ENCODE measurements around the gene MMEL1.

DNA sequence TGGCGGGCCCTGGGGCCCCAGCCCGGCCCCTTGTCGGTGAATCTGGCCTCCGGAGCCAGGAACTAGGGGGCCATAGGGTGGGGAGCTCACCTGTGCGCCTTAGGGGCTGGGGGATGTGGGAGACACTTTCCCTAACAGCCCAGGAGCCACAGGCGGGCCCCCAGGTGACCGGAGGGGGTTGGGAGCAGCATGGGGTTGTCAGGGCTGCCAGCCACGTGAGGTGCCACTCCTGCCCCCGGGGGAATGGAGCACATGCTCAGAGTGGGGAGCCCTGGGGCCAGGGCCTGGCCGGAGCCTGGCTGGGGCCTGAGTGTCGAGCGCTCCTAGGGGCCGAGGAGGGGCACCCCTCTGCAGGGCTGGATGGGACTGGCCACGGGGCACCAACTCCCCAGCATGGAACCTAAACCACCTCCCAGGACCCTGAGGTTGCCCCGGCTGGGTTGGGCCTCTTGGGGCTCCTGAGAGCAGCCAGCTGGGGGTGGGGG, 26.4 kb downstream of the MMEL1 start:
- TF ChIP-seq, protein P1, sequence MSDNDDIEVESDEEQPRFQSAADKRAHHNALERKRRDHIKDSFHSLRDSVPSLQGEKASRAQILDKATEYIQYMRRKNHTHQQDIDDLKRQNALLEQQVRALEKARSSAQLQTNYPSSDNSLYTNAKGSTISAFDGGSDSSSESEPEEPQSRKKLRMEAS (IDR thresholded peaks at IDR 0.05): no peak
- TF ChIP-seq NFIC (IDR thresholded peaks at IDR 0.05): no peak
- TF ChIP-seq TEAD4 (IDR thresholded peaks at IDR 0.05): no peak
- no peak for TF ChIP-seq YY1 (IDR thresholded peaks at IDR 0.05; ENCODE audit: low read depth)
- TF ChIP-seq CEBPB (IDR thresholded peaks at IDR 0.05): no peak
- no peak for TF ChIP-seq TCF12 (IDR thresholded peaks at IDR 0.05; ENCODE audit: low read depth)
- TF ChIP-seq EP300 (IDR thresholded peaks at IDR 0.05; ENCODE audit: borderline replicate concordance): no peak
- TF ChIP-seq, protein P2, sequence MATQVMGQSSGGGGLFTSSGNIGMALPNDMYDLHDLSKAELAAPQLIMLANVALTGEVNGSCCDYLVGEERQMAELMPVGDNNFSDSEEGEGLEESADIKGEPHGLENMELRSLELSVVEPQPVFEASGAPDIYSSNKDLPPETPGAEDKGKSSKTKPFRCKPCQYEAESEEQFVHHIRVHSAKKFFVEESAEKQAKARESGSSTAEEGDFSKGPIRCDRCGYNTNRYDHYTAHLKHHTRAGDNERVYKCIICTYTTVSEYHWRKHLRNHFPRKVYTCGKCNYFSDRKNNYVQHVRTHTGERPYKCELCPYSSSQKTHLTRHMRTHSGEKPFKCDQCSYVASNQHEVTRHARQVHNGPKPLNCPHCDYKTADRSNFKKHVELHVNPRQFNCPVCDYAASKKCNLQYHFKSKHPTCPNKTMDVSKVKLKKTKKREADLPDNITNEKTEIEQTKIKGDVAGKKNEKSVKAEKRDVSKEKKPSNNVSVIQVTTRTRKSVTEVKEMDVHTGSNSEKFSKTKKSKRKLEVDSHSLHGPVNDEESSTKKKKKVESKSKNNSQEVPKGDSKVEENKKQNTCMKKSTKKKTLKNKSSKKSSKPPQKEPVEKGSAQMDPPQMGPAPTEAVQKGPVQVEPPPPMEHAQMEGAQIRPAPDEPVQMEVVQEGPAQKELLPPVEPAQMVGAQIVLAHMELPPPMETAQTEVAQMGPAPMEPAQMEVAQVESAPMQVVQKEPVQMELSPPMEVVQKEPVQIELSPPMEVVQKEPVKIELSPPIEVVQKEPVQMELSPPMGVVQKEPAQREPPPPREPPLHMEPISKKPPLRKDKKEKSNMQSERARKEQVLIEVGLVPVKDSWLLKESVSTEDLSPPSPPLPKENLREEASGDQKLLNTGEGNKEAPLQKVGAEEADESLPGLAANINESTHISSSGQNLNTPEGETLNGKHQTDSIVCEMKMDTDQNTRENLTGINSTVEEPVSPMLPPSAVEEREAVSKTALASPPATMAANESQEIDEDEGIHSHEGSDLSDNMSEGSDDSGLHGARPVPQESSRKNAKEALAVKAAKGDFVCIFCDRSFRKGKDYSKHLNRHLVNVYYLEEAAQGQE (IDR thresholded peaks at IDR 0.05; ENCODE audit: low read depth): no peak
